ENCODE measurements around the gene STC2. TPM values are rescaled to one million over a fixed set of nuclear protein-coding genes. Genes with fewer than 3 reads are reported as not detected.

STC2 gene
- total RNA-seq, 1 donor from 2014 or later, result 49.4 TPM

- no peak for DNase-seq (ENCODE audit: extremely low read depth, low read depth, low spot score)
Measured at GRCh38 chr5:173314166-173314952, 13.9 kb downstream of the STC2 start.

- no peak for DNase-seq (ENCODE audit: extremely low read depth, low read depth, low spot score)
Measured at GRCh38 chr5:173313351-173313801, 14.8 kb downstream of the STC2 start.

- DNase-seq (ENCODE audit: extremely low read depth, low read depth, low spot score), result no peak
Measured at GRCh38 chr5:173312821-173313220, 15.4 kb downstream of the STC2 start.

- no peak for DNase-seq (ENCODE audit: extremely low read depth, low read depth, low spot score)
Measured at GRCh38 chr5:173311818-173312585, 16.2 kb downstream of the STC2 start.

GRCh38 chr5:173310861-173311785 is 17.1 kb downstream of the STC2 start:
- no peak for DNase-seq (ENCODE audit: extremely low read depth, low read depth, low spot score)

GRCh38 chr5:173310218-173310769 is 17.9 kb downstream of the STC2 start:
- DNase-seq (ENCODE audit: extremely low read depth, low read depth, low spot score), result no peak

GRCh38 chr5:173309731-173310130 is 18.5 kb downstream of the STC2 start:
- no peak for DNase-seq (ENCODE audit: extremely low read depth, low read depth, low spot score)

- no peak for DNase-seq (ENCODE audit: extremely low read depth, low read depth, low spot score)
Measured at GRCh38 chr5:173308226-173308625, 20.0 kb downstream of the STC2 start.

- no peak for DNase-seq (ENCODE audit: extremely low read depth, low read depth, low spot score)
Measured at GRCh38 chr5:173307695-173308094, 20.5 kb downstream of the STC2 start.

GRCh38 chr5:173306695-173307094 is 21.5 kb downstream of the STC2 start:
- DNase-seq (ENCODE audit: extremely low read depth, low read depth, low spot score), result no peak

- no peak for DNase-seq (ENCODE audit: extremely low read depth, low read depth, low spot score)
Measured at GRCh38 chr5:173304591-173304988, 23.6 kb downstream of the STC2 start.

GRCh38 chr5:173303878-173304590 is 24.2 kb downstream of the STC2 start:
- no peak for DNase-seq (ENCODE audit: extremely low read depth, low read depth, low spot score)

GRCh38 chr5:173302546-173303155 is 25.6 kb downstream of the STC2 start:
- DNase-seq (ENCODE audit: extremely low read depth, low read depth, low spot score), result no peak

- no peak for DNase-seq (ENCODE audit: extremely low read depth, low read depth, low spot score)
Measured at GRCh38 chr5:173301695-173302545, 26.3 kb downstream of the STC2 start.

GRCh38 chr5:173300389-173301047 is 27.7 kb downstream of the STC2 start:
- DNase-seq (ENCODE audit: extremely low read depth, low read depth, low spot score), result no peak

- no peak for DNase-seq (ENCODE audit: extremely low read depth, low read depth, low spot score)
Measured at GRCh38 chr5:173299820-173300219, 28.4 kb downstream of the STC2 start.

GRCh38 chr5:173298213-173298926 is 29.8 kb downstream of the STC2 start:
- no peak for DNase-seq (ENCODE audit: extremely low read depth, low read depth, low spot score)

All from glomerular endothelial cell (primary cell).